Skeletal muscle tissue (tissue), 4 donors: ENCODE measurements around the gene NUB1. TPM values are rescaled to one million over a fixed set of nuclear protein-coding genes. Genes with fewer than 3 reads are reported as not detected.
A peak's percentile ranks its signal among the peaks of the same experiment; 100 is the strongest.

Experiments used
- H3K27ac ChIP-seq: one replicate; pipeline ENCODE4 v1.7.0; 2013; ENCODE audit warnings: mild to moderate bottlenecking, low read depth, low read length, inconsistent platforms
- H3K27me3 ChIP-seq, 3 donors: one replicate each; pipeline ENCODE4 v1.7.0; 2013; ENCODE audit warnings: low read length in 3 of 3; ENCODE audit not compliant: control insufficient read depth in 3 of 3, insufficient read depth in 3 of 3
- H3K36me3 ChIP-seq, 3 donors: one replicate each; pipeline ENCODE4 v1.7.0; 2013; ENCODE audit warnings: low read length in 3 of 3; ENCODE audit not compliant: control insufficient read depth in 3 of 3, insufficient read depth in 3 of 3
- H3K4me1 ChIP-seq, 3 donors: one replicate each; pipeline ENCODE4 v1.7.0; 2013; ENCODE audit warnings: low read length in 3 of 3, mild to moderate bottlenecking in 3 of 3; ENCODE audit not compliant: control insufficient read depth in 3 of 3, insufficient read depth in 3 of 3
- H3K4me3 ChIP-seq, 3 donors: one replicate each; pipeline ENCODE4 v1.7.0; 2013; ENCODE audit warnings: low read length in 3 of 3
- H3K9ac ChIP-seq, 3 donors: one replicate each; pipeline ENCODE4 v1.7.0; 2013; ENCODE audit warnings: low read length in 3 of 3, mild to moderate bottlenecking in 3 of 3, moderate library complexity in 2 of 3, low read depth in 1 of 3
- H3K9me3 ChIP-seq, 3 donors: one replicate each; pipeline ENCODE4 v1.7.0; 2013; ENCODE audit warnings: low read length in 3 of 3; ENCODE audit not compliant: control insufficient read depth in 3 of 3
- total RNA-seq: library from RNA; depleted of rRNA; stranded (reverse); fragments of >200 nt; gene quantifications from one replicate; pipeline ENCODE4 v1.2.3, GENCODE V29; 2014
- donor health status: Osteomylitis.

The NUB1 gene
- total RNA-seq, 1 donor from 2014 or later: 20.9 TPM

DNA sequence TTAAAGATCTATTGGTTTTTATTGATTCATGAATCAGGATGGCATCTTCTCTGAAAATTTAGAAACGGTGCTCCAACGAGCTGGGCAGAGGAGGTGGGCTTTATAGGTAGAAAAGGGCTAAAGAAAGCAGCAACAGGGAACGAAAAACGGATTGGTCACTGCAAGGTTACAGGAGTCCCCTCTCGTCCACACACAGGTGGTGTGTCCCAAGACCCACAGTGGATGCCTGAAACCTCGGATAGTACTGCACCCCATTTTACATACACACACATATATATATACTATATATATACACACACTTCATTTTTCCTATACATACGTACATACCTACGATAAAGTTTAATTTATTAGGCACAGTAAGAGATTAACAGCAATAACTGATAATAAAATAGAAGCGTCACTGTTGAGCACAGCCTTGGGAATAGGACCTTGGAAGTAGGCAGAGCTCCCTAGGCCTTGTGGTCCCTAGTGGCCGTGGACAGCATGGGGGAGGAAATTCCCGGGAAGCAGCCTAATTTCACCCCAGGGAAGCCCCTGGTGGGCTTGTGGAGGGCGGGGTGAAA is 737 bp upstream of the NUB1 start:
- H3K4me3 ChIP-seq: peak overlapping the region; percentile 59 to 63 (median 62)
- no peaks in the 10 kb centered on the region for H3K9me3 ChIP-seq
- H3K27me3 ChIP-seq: no peaks in the 10 kb centered on the region
- H3K27ac ChIP-seq: peak overlapping the region; percentile 11
- H3K4me1 ChIP-seq: peaks cover 11 to 13% (median 11%) of the 10 kb centered on the region in 3 donors
- peaks cover 0 to 8% (median 7%) of the 10 kb centered on the region in 3 donors for H3K36me3 ChIP-seq
- H3K9ac ChIP-seq: peak overlapping the region in 1 of 3 donors; percentile 33

DNA sequence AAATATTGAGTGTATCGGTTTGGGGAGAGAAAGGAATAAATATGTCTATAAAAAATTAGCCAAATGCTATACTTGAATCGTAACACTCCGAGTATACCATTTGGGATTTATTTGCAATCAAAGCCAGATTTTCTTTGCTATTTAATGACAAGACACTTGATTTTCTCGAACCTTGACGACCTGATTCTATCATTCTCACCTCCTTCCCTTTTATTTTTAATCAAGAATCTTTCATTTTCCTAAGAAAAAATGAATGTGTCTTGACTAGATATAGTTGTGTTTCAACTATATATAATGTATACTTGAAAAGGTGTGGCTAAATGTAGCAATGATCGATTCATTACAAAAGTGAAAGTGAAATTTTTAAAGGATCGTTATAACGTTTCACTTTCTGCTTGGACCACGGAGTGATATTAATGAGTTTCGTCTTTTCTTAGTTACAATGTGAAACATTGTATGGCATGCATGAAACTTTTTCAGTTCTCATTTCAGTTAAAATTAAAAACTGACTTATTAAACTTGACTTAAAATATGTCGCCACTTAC is 562 bp downstream of the NUB1 start:
- Histone ChIP-seq H3K27ac (peak overlapping the region; percentile 73), H3K27me3 (no peaks in the 10 kb centered on the region), H3K9me3 (no peaks in the 10 kb centered on the region), H3K36me3 (peaks cover 0 to 18% (median 17%) of the 10 kb centered on the region in 3 donors), H3K4me3 (peak overlapping the region; percentile 62 to 92 (median 83)), H3K9ac (peak overlapping the region; percentile 68 to 89 (median 82)), H3K4me1 (peaks cover 11 to 13% (median 11%) of the 10 kb centered on the region in 3 donors)

DNA sequence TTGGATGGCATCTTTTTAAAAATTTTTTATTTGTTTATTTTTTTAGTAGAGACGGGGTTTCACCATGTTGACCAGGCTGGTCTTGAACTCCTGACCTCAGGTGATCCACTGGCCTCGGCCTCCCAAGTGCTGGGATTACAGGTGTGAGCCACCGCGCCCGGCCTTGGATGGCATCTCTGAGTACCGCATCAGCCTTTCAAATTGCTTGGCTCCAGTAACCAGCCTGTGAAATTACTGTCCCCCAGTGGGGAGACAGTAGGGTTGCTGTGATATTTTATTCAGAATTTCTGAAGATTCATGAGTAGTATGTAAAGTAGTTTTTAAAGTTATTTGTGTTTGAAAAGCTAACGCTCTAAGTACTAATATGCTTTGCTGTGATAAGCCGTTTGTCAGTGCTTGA is 1.2 kb downstream of the NUB1 start:
- Histone ChIP-seq H3K36me3 (peaks cover 0 to 22% (median 22%) of the 10 kb centered on the region in 3 donors), H3K4me3 (peak overlapping the region; percentile 62 to 92 (median 83)), H3K9me3 (no peaks in the 10 kb centered on the region), H3K27ac (no peak overlapping the region), H3K9ac (peak overlapping the region; percentile 68 to 89 (median 82)), H3K4me1 (peaks cover 11 to 13% (median 11%) of the 10 kb centered on the region in 3 donors), H3K27me3 (no peaks in the 10 kb centered on the region)

DNA sequence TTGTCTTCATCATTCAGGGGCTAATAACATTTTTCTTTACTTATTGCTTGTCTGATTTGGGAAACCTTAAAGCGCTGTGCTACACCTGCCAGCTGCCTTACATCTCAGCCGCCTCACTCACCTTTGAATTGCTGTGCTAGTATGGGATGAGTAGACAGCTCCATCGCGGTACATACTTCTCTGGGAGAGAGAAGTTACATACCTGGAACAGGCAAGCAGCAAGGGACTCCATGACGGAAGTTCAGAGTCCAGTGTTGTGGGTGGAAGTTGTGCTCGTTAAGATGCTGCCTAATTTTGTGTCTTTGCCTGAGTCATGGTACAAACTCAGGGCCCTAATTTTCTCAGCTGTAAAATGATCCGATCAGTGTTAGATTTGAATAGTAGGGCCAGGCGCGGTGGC is 1.9 kb downstream of the NUB1 start:
- no peaks in the 10 kb centered on the region for H3K9me3 ChIP-seq
- H3K27me3 ChIP-seq: no peaks in the 10 kb centered on the region
- H3K27ac ChIP-seq: no peak overlapping the region
- H3K36me3 ChIP-seq: peaks cover 0 to 24% (median 23%) of the 10 kb centered on the region in 3 donors
- no peak overlapping the region for H3K9ac ChIP-seq
- H3K4me1 ChIP-seq: peaks cover 11 to 13% (median 11%) of the 10 kb centered on the region in 3 donors
- no peak overlapping the region for H3K4me3 ChIP-seq

DNA sequence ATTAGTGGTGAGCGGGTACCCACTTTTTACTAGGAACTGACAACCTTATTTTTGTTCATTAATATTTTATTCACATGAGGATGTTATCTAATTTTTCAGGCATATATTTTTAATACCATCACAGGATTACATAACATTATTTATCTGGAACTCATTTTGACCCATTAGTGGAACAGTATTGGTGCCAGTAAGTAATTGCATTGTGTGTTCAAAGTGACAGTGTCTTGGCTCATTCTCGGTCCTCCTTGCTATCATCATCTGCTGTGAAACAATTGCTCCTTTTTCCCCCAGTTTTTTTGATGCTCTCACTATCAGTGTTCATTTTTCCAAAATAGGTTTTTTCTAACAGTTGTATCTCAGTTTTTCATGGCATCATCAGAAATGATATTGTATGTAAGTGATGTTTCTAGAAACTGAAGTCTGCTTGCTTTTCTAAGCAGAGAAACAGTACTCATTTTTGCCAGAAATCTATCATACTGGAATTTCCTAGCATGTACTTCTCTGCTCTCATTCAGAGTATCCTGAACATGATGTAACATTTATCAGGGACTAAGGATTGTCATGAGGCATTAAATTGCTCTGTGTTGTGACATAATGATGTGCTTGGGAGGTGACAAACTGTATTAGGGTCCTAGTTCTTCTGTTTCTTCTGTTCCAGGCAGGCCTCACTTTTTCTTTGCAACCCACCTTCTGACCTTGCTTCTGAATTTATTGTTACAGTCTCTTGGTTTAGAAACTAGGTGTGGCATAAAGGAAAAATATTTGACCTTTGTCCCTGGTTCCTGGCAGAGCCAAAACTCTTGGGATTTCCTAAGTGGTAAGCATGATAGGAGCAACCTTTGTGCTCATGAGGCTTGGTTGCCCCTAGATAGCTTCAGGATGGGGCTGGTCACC is 4.2 kb downstream of the NUB1 start:
- no peaks in the 10 kb centered on the region for H3K27me3 ChIP-seq
- no peak overlapping the region for H3K4me3 ChIP-seq
- H3K9ac ChIP-seq: no peak overlapping the region
- H3K4me1 ChIP-seq: peaks cover 14 to 20% (median 15%) of the 10 kb centered on the region in 3 donors
- no peaks in the 10 kb centered on the region for H3K9me3 ChIP-seq
- H3K27ac ChIP-seq: no peak overlapping the region
- peaks cover 5 to 35% (median 27%) of the 10 kb centered on the region in 3 donors for H3K36me3 ChIP-seq

DNA sequence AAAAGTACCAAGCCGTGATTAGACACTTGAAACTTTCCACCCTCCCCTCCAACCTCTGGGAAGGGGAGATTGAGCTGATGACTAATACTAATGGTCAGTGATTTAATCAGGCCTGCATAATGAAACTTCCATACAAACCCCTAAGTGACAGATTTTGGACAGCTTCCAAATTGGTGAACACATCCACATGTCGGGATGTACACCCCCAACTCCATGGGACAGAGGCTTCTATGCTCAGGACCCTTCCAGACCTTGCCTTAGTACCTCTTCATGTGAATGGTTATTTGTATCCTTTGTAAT is 4.8 kb downstream of the NUB1 start:
- Histone ChIP-seq H3K27ac (no peak overlapping the region), H3K27me3 (no peaks in the 10 kb centered on the region), H3K36me3 (peaks cover 10 to 39% (median 33%) of the 10 kb centered on the region in 3 donors), H3K9ac (peak overlapping the region in 1 of 3 donors; percentile 43), H3K4me1 (peaks cover 10 to 17% (median 11%) of the 10 kb centered on the region in 3 donors), H3K4me3 (no peak overlapping the region), H3K9me3 (no peaks in the 10 kb centered on the region)

DNA sequence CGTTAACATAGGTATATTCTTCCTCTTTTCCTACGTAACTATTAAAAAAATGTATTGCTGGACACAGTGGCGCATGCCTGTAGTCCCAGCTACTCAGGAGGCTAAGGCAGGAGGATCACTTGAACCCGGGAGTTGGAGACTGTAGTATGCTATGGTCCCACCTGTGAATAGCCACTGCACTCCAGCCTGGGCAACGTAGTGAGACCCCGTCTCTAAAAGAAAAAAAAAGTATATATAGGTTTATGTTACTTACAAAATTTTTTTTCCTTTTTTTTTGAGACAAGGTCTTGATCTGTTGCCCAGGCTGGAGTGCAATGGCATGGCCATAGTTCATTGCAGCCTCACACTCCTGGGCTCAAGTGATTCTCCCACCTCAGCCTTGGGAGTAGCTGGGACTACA is 5.6 kb downstream of the NUB1 start:
- H3K4me3 ChIP-seq: no peak overlapping the region
- no peaks in the 10 kb centered on the region for H3K9me3 ChIP-seq
- no peaks in the 10 kb centered on the region for H3K27me3 ChIP-seq
- H3K9ac ChIP-seq: no peak overlapping the region
- H3K4me1 ChIP-seq: peaks cover 10 to 17% (median 11%) of the 10 kb centered on the region in 3 donors
- H3K36me3 ChIP-seq: peaks cover 16 to 46% (median 40%) of the 10 kb centered on the region in 3 donors
- H3K27ac ChIP-seq: no peak overlapping the region

DNA sequence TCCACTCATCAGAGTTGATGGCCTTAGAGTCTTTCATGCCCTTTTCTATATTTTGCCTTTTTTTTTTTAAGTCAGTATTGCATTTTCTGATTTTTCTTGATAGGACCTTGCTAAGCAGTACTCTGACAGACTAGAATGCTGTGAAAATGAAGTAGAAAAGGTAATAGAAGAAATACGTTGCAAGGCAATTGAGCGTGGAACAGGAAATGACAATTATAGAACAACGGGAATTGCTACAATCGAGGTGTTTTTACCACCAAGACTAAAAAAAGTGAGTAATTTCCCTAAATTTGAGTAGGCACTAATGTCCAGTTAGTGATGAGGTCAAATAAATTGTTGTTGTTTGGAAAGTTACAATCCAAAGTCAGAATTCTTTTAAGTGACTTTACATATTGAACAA is 7.4 kb downstream of the NUB1 start:
- Histone ChIP-seq H3K27me3 (no peaks in the 10 kb centered on the region), H3K9me3 (no peaks in the 10 kb centered on the region), H3K4me1 (peaks cover 4 to 7% (median 4%) of the 10 kb centered on the region in 3 donors), H3K27ac (no peak overlapping the region), H3K9ac (no peak overlapping the region), H3K4me3 (no peak overlapping the region), H3K36me3 (peaks cover 25 to 62% (median 53%) of the 10 kb centered on the region in 3 donors)

DNA sequence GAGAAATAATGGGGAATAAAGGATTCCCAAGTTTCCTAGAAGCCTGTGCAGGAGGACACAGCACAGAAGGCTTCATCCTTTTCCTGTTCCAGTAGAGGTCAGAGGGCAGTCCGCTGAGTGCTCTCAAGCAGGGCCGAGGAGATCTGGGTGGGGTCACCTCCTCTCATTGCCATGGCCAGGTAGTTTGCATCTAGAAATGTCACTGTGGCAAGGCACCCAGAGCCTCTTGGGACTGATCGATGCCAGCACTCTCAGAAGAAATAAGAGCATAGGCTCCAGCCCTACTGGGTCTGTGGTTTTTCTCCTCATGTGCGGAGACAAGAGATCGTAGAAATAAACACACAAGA is 7.9 kb downstream of the NUB1 start:
- Histone ChIP-seq H3K27ac (peak overlapping the region; percentile 46), H3K27me3 (no peaks in the 10 kb centered on the region), H3K4me3 (peak overlapping the region in 1 of 3 donors; percentile 46), H3K36me3 (peaks cover 25 to 64% (median 55%) of the 10 kb centered on the region in 3 donors), H3K9ac (peak overlapping the region in 2 of 3 donors; percentile 20 to 55), H3K9me3 (no peaks in the 10 kb centered on the region), H3K4me1 (peaks cover 4 to 7% (median 4%) of the 10 kb centered on the region in 3 donors)

DNA sequence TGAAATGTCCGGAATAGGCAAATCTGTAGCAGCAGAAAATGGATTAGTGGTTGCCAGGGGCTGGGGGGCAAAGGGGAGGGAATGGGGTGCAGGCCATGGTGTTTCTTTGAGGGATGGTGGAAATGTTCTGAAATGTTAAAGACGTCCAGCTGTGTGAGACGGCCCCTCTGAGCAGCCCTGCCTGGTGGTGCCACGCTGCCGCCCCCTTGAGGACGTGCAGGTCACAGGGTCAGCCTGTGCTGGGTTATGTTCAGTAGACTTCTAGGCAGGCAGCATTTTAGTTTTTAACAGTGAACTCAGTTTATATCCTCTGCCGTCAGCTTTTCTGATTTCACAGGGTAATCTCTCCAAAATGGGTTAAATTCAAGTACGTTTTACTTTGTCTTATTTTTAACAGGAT is 9.4 kb downstream of the NUB1 start:
- H3K27me3 ChIP-seq: no peaks in the 10 kb centered on the region
- no peak overlapping the region for H3K9ac ChIP-seq
- H3K9me3 ChIP-seq: no peaks in the 10 kb centered on the region
- no peak overlapping the region for H3K27ac ChIP-seq
- peaks cover 4 to 7% (median 4%) of the 10 kb centered on the region in 3 donors for H3K4me1 ChIP-seq
- peaks cover 35 to 70% (median 65%) of the 10 kb centered on the region in 3 donors for H3K36me3 ChIP-seq
- H3K4me3 ChIP-seq: no peak overlapping the region
